Activated CD4-positive, alpha-beta T cell treated with anti-CD3 and anti-CD28 coated beads, Interleukin-10, Interleukin-2, amounts not matched to agents 100 ng/mL and 50 ng/mL, durations not matched to agents 16 hours and 8 hours (primary cell): ENCODE results near the gene OR5B17.
"Not testable (repeated sequence)": the region's sequence is repeated elsewhere in the genome, so short reads cannot be mapped to it uniquely, and the experiment has no call there.

ENCODE experiments used
- DNase-seq: peaks from one replicate; pipeline ENCODE4 v3.0.0-alpha.2; 2020

Gene OR5B17

DNA sequence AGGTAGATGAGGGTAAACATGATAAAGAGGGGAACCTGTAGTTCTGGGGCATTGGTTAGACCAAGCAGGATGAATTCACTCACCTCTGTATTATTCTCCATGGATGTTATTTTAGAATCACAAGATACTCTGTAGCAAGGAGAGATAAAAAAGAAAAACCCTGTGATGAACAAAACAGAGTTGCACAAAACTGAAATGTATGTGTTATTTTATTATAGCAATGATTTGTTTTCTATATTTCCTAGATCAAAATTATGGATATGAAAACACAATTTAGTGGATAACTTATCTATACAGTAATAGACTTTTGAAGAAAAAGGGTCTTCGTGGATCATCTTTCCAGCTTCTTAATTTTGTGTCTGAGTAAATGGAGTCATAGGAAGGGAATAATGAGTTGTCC, at the start of gene OR5B17:
Gene OR5B17, minus strand, starts transcription at position 101 of the 400 bp plus-strand sequence. Its CDS starts 0 bp downstream, at position 101.
- DNase-seq, result no peak

DNA sequence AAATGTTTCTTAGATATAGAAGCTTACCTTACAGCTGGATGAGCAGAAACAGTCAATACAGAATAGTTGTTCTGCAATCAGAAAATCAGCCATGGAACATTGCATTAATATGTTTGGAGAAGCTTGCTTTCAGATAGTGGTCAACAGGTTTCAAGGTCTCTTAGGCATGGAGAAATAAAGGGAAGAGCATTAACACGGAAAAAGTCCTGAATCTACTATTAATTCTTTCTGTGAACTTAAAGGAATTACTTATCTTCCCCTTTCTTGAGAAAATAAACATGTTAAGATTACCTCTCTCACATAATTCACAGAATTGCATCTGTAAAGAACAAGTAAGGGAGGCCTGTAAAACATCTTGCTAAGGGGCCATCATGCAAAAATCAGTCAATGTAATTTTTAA, 47.9 kb upstream of the OR5B17 start, which contains the start of gene OR5B3:
Gene OR5B3, minus strand, starts transcription at position 101 of the 400 bp plus-strand sequence. CDS start 3,465 bp downstream, outside the sequence.
- no peak for DNase-seq

DNA sequence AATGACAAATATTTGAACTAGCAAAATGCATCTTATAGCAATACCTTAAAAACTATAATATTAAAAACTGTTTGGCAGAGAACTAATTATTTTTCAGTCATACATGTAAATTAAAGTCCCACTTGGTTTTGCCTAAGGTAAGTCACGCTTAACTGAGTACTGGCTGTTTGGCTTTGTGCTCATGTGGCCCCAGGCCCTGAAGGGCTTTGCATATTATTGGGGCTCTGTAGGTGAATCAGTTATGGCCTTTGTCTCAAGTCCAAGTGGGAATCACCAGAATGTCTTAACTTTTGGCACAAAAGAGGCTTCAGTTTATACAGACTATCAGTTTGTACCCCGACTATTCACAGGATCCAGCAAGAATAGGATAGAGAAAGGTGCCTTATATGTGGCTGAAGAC, 40.8 kb upstream of the OR5B17 start:
- DNase-seq, result not testable (repeated sequence)

DNA sequence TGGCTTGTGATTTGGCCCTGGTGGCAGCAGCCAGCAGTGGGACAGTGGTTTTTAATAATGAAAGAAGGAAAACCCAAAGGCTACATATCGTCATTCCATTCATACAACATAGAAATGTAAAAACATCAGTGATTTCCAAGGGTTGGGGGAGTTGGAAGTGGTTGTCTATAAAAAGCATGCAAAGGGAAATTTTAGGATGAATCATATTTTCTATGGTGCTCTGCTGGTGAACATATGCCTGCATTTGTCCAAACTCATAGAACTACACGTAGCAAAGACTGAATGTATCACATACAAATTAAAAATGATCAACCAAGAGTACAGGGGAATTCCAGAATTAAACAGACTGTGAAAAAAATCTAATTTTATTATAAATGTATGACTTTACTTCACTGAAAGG, 36.7 kb upstream of the OR5B17 start:
- no peak for DNase-seq

DNA sequence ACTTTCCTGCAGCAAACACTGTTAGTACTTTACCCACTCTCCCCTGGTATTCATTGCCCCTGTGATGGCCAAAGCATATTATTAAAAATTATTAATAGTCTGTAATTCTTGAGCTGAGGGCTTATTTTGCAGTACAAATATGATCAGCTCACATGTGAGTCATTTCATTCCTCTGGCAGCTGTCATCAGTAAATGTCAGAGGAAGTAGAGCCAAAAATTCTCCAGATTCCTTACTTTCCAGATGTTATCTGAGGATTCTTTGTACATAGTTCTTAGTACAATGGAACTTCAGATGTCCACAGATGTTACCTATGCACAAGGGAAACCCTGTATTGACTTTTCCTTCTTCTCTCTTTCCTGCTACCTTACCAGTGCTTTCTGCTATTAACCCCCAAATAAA, 35.3 kb upstream of the OR5B17 start:
- no peak for DNase-seq

DNA sequence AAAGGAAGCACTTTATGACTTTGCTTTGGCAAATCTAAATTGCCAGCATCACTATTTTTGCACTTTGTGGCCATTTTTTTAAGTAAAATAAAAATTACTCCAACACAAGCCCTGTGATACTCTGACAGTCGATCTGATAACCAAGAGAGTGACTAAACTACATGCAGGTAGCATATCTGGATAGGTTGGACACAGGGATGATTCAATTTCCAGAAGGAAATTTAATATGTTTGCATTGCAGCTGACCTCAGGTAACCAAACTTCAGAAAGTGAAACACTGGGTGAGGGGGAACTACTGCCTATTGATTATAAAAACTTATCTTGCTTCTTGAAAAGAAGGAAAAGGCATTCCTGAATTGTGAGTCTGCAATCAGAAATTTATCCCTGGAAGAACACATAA, 33.9 kb upstream of the OR5B17 start:
- no peak for DNase-seq

DNA sequence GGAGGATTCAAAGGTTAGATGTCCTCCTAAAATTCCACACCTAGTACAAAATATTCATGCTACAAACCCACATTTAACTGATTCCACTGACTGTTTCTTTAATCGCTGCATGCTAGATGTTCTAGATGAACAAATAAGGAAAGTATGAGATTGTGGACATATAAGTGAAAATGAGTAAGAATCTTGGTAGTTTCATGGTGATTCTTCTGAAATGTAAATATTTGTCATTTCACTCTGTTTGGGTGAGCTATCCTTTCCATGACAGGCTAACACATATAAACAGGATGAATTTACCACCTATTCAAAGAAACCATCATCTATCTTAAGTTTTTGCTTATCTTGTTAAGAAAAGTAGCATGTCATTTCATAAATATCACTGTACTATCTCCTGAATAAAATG, 33.0 kb upstream of the OR5B17 start:
- DNase-seq, result no peak

DNA sequence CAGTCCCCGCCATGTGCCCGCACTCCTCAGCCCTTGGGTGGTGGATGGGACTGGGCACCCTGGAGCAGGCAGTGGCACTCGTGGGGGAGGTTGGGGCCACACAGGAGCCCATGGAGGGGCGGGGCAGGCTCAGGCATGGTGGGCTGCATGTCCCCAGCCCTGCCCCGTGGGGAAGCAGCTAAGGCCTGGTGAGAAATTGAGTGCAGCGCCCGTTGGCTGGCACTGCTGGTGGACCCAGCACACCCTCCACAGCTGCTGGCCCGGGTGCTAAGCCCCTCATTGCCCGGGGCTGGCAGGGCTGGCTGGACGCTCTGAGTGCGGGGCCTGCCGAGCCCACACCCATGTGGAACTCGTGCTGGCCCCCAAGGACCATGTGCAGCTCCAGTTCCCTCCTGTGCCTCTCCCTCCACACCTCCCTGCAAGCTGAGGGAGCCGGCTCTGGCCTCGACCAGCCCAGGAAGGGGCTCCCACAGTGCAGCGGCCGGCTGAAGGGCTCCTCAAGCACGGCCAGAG, 31.7 kb upstream of the OR5B17 start:
- DNase-seq, result no peak

DNA sequence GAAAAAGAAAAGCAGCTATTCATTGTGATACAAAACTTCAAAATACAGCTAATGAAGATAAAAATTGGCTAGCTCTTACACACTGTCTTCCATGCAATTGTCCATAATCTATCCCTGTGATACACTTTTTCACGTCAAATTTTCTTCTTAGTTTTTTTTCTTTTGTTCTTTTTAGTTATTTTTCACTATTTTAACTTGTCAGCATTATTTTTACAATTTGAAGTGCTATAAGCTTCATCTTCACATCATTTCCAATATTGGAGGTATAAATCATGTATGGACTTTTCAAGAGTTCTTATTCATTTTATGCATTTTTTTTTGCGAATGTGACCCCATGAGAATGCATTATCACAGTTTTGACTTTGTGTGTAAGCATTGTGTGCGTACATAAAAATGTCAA, 4.1 kb downstream of the OR5B17 start:
- no peak for DNase-seq

DNA sequence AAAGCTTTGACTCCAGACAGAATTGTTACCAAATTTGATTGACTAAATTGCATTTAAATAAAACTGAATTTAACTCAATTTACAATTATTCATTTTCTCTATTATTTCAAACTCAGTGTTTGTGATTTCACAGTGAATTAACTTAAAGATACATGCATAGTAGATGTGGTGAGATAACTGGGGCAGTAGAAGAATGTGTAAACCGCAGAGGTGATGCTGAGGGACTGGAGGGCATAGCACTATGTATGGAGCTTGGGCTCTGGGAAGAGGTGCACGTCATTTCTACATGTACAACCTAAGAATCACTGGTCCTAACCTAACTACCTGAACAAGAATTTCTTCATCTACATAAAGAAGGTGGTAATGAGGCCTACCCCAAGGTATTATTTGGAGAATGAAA, 13.7 kb downstream of the OR5B17 start:
- DNase-seq, result no peak

DNA sequence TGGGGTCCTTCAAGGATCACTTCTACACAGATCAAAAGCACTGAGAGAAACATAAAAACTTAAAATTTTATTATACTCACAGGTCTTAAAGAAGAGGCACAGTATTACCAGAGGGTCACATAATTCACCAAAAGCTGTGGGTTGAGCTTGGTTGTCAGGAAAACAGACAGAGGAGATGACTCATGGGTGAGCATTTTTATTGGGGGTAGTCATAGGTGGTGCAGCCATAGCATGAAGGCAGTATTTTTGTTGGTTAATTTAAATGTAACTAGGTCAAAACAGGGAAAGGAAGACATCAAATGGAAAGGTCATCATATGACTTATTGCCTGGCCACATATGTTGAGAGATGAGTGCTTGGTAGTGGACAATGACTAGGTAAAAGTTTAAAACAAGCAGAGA, 24.2 kb downstream of the OR5B17 start:
- DNase-seq, result no peak

DNA sequence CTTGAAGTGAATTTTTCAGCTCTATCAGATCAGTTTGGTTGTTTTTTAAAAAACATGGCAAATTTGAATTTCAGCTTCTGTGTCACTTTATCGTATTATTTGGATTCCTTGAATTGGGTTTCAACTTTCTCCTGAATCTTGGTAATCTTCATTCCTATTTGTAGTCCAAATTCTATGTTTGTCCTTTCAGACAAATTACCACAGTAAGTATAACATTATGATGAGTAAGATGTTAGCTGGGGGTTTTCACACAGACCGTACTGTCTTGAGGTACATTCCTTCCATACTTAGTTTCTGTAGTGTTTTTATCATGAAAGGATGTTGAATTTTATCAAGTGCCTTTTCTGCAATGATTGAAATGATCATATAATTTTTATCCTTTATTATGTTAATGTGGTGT, 28.0 kb downstream of the OR5B17 start:
- DNase-seq, result no peak

DNA sequence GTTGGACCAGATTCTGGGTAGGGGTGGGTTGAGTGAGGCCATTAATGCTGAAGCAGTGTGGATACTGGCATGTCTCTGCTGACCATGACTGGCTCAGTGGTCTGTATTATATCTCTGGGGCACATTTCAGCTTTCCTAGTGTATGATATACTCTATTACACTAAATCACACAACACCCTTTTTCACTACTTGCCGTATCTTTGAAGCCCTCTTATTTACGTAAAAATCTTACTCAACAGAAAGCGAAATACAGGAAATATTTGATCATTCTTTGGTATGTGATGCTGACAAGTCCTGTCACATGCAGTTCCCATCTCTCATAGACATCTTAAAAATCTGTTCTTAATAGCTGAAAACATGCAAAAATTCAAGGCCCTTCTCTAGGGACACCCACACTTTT, 40.3 kb downstream of the OR5B17 start:
- DNase-seq, result no peak

DNA sequence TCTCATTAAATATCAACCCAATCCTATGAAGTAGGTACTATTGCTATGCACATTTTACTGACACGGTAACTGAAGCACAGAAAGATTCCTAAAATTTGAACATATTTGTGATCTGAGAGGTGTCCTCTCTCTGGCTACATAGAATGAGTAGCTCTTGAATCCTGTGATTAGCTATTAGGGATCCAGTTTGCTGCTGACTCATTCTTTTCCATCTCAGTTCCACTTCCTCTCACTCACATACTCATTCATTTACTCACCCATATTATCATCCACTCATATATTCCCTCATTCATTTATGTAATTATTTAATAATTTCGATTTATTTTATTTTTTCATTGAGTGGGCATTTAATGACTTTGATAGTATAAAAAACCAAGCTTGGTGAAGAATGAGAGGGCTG, 42.7 kb downstream of the OR5B17 start:
- no peak for DNase-seq
